HPDE6-E6E7 (cell line): Measurements from ENCODE around the gene HNMT.
"Not testable (repeated sequence)": the region's sequence is repeated elsewhere in the genome, so short reads cannot be mapped to it uniquely, and the experiment has no call there.

Source experiments
- DNase-seq: peaks from one replicate; pipeline ENCODE4 v3.0.0; 2011; ENCODE audit warnings: missing footprints; ENCODE audit errors: extremely low spot score

The HNMT gene

GRCh38 chr2:137975280-137976271 is 11.3 kb downstream of the HNMT start:
- peak; percentile 58 for DNase-seq

- DNase-seq: no peak
These were observed 12.0 kb downstream of the HNMT start for GRCh38 chr2:137976274-137976673.

GRCh38 chr2:137977790-137978189 is 13.5 kb downstream of the HNMT start:
- no peak for DNase-seq

GRCh38 chr2:137980459-137980858 is 16.2 kb downstream of the HNMT start:
- no peak for DNase-seq

GRCh38 chr2:137981112-137981656 is 16.9 kb downstream of the HNMT start:
- no peak for DNase-seq

- DNase-seq: no peak
These were observed 19.3 kb downstream of the HNMT start for GRCh38 chr2:137983581-137983980.

- no peak for DNase-seq
These were observed 22.0 kb downstream of the HNMT start for GRCh38 chr2:137986268-137986667.

GRCh38 chr2:137987011-137987410 is 22.7 kb downstream of the HNMT start:
- DNase-seq: no peak

- DNase-seq: no peak
These were observed 26.8 kb downstream of the HNMT start for GRCh38 chr2:137991078-137991477.

GRCh38 chr2:137992039-137992646 is 27.9 kb downstream of the HNMT start:
- no peak for DNase-seq

- DNase-seq: not testable (repeated sequence)
These were observed 29.6 kb downstream of the HNMT start for GRCh38 chr2:137993715-137994476.

GRCh38 chr2:137995368-137995767 is 31.1 kb downstream of the HNMT start:
- DNase-seq: not testable (repeated sequence)

GRCh38 chr2:137996158-137996557 is 31.9 kb downstream of the HNMT start:
- not testable (repeated sequence) for DNase-seq

GRCh38 chr2:137997733-137998132 is 33.5 kb downstream of the HNMT start:
- no peak for DNase-seq

- DNase-seq: no peak
These were observed 34.2 kb downstream of the HNMT start for GRCh38 chr2:137998503-137998902.

- no peak for DNase-seq
These were observed 35.0 kb downstream of the HNMT start for GRCh38 chr2:137999273-137999672.

- DNase-seq: no peak
These were observed 35.7 kb downstream of the HNMT start for GRCh38 chr2:138000009-138000408.

- DNase-seq: no peak
These were observed 36.5 kb downstream of the HNMT start for GRCh38 chr2:138000796-138001195.

GRCh38 chr2:138003411-138003810 is 39.1 kb downstream of the HNMT start:
- DNase-seq: no peak

GRCh38 chr2:138007431-138007830 is 43.2 kb downstream of the HNMT start:
- no peak for DNase-seq

- DNase-seq: no peak
These were observed 45.3 kb downstream of the HNMT start for GRCh38 chr2:138009622-138010021.

- DNase-seq: no peak
These were observed 46.6 kb downstream of the HNMT start for GRCh38 chr2:138010890-138011289.
